GM19328 (cell line): ENCODE measurements around the gene TNS1.

ENCODE experiments used
- ATAC-seq: cut with Tn5 transposase; IDR thresholded peaks from one replicate; pipeline ENCODE4 v1.9.1; 2021; ENCODE audit warnings: mild to moderate bottlenecking, moderate library complexity; ENCODE audit not compliant: unreplicated experiment

The TNS1 gene

GRCh38 chr2:217902379-217903141 is 100.2 kb downstream of the TNS1 start:
- ATAC-seq, result no peak

- ATAC-seq, result no peak
These were observed 100.9 kb downstream of the TNS1 start for GRCh38 chr2:217901835-217902378.

- no peak for ATAC-seq
These were observed 101.4 kb downstream of the TNS1 start for GRCh38 chr2:217901400-217901799.

- no peak for ATAC-seq
These were observed 101.9 kb downstream of the TNS1 start for GRCh38 chr2:217900780-217901360.

- ATAC-seq, result no peak
These were observed 102.6 kb downstream of the TNS1 start for GRCh38 chr2:217900010-217900779.

GRCh38 chr2:217899231-217900009 is 103.4 kb downstream of the TNS1 start:
- peak; percentile 56 for ATAC-seq

GRCh38 chr2:217897816-217898806 is 104.7 kb downstream of the TNS1 start:
- no peak for ATAC-seq

- no peak for ATAC-seq
These were observed 105.6 kb downstream of the TNS1 start for GRCh38 chr2:217897091-217897715.

- no peak for ATAC-seq
These were observed 107.6 kb downstream of the TNS1 start for GRCh38 chr2:217895070-217895635.

- ATAC-seq, result no peak
These were observed 109.4 kb downstream of the TNS1 start for GRCh38 chr2:217893440-217893839.

- ATAC-seq, result no peak
These were observed 110.2 kb downstream of the TNS1 start for GRCh38 chr2:217892560-217892959.

GRCh38 chr2:217890445-217890844 is 112.3 kb downstream of the TNS1 start:
- no peak for ATAC-seq

- no peak for ATAC-seq
These were observed 113.1 kb downstream of the TNS1 start for GRCh38 chr2:217889656-217890055.

- ATAC-seq, result no peak
These were observed 114.7 kb downstream of the TNS1 start for GRCh38 chr2:217887841-217888701.

- peak; percentile 71 for ATAC-seq
These were observed 116.0 kb downstream of the TNS1 start for GRCh38 chr2:217886720-217887309.

GRCh38 chr2:217886091-217886490 is 116.7 kb downstream of the TNS1 start:
- no peak for ATAC-seq

GRCh38 chr2:217884985-217885384 is 117.8 kb downstream of the TNS1 start:
- no peak for ATAC-seq
